NCI-H774 (cell line): ENCODE measurements around the gene FSIP1.

Source experiments
- DNase-seq: peaks from one replicate; lab custom pipeline; 2025; lab: John Stamatoyannopoulos, UW

FSIP1 gene

GRCh38 chr15:39684233-39684632 is 98.4 kb downstream of the FSIP1 start:
- no peak for DNase-seq

DNA sequence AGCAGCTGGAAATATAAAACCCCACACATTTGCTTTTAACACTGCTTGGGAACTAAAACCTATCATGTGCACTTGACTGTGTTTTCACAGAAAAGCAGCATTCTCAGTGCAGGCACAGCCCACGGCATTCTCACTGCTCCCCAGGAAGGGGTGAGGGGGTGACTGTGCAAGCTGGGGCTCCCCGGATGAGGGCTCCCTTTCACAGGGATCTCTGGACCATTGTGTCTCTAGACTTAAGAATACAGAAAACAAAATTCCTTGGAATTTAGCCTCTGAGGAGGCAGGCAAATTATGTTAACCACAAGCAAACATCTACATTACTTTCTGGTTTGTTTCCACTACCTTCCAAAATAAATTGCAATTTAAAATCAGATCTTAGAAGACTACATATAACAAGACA is 100.3 kb downstream of the FSIP1 start:
- DNase-seq: no peak

GRCh38 chr15:39680868-39681267 is 101.8 kb downstream of the FSIP1 start:
- DNase-seq: no peak

GRCh38 chr15:39672666-39673065 is 110.0 kb downstream of the FSIP1 start:
- DNase-seq: no peak

- DNase-seq: no peak
Measured at GRCh38 chr15:39672184-39672583, 110.5 kb downstream of the FSIP1 start.

DNA sequence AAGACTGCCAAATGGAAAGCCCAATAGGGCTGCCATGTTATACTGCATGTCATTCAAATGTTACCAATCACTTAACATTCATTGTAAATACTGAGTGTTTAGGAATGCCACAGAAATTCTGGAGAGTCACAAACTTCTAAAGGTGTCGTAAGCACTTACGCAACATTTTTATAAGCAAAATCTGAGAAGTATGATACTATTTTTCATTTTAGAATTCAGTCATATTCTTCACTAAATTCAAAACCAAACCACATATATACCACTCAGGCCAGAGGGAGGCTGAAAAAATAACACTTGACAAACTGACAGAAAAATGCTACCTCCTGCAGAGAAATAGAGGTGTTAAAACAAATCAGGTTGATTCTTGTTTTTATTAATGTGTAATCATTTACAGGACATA is 112.0 kb downstream of the FSIP1 start:
- DNase-seq: no peak

DNA sequence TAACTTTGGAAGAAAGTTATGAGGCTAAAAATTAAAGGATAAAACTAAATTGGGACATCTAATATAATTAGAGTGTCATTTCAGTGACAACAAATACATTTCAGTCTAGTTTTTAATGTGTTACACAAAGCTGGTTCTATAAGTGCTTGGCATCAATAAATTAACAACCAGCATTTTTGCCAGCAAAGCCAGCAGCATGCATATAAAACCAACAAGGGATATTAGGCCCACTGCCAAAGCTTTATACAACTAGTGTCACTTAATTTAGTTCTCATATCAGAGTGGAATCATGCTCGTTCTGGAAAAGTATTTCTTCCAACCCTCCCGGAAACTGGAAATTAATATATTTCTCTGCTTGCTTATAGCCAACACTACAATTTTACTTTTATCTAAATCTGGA is 113.0 kb downstream of the FSIP1 start:
- DNase-seq: no peak

GRCh38 chr15:39669241-39669640 is 113.4 kb downstream of the FSIP1 start:
- DNase-seq: no peak

GRCh38 chr15:39668457-39668856 is 114.2 kb downstream of the FSIP1 start:
- no peak for DNase-seq

DNA sequence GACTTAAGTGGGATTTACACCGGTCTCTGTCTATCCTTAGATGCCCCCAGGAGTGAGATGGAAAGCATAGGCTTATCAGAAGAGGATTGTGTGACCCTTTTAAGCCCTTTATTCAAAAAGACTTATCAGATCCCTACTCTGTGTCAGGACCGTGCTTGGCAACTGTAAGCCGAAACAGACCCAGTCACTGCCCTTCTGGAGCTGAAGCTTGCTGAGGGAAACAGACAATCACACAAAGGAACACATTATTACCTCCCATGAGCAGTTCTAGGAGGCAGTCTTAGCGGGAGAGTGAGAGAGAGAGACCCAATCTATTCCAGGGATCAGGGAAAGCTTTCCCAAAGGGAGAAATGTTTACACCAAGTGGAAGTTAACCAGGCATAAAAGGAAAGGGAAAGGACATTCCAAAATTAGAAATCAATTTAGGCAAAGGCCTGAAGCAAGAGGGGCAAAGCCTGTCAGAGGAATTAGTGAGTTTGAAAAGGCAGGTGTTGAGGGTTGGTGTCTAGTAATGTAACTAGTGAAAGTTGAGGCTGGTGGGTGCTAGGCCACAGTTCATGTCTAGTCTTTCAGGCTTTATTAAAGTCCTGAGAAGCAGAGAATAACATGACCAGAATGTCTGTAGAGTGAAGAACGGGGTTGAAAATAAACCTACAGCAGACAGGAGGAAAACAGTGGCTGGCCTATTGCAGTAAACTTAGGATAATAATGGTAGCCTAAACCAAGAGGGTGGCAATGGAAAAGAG is 115.1 kb downstream of the FSIP1 start:
- no peak for DNase-seq

DNA sequence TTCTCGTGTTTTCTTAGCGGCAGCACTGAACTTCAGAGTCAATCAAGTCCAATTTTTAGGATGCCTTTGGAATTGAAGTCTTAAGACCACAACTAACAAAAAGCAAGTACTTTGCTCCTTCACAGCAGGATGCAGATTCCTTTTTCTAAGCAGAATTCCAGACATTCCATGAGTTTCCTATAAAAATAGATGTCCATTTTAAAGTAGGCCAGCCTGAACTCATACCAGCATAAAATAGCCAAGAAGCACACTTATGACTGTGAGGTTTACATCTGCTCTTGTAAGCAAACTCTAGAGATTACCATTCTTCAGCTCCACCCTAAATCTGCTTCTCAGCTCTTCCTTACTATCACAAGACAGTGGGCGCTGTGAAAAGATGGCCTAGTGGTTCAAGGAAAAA is 116.0 kb downstream of the FSIP1 start:
- no peak for DNase-seq

GRCh38 chr15:39665629-39666250 is 116.9 kb downstream of the FSIP1 start:
- no peak for DNase-seq

DNA sequence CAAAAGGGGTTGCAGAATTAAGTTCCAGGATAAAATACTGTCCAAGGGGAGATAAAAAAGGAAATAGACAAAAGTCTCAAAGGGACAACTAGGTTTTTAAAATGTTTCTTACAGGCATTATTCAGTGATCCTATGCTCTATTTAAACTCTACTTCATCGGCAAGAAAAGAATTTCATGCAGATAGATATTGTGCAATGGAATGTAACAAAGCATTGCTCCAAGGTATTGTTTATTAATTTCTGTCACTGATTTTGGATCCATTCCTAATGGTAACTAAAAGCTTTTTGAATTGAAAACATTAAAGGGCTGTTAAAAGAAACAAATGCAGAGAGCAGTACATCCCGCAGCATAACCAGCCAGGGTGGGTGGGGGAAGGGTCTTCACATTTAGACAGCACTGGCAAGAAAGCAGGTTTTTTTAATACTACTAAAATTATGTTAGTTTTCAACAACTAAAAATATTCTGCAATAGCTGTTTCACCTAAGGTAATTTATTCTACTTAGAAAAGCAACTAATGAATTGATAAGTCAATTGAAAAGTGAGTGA is 118.9 kb downstream of the FSIP1 start:
- DNase-seq: no peak

GRCh38 chr15:39661776-39662175 is 120.9 kb downstream of the FSIP1 start:
- no peak for DNase-seq

GRCh38 chr15:39658740-39659139 is 123.9 kb downstream of the FSIP1 start:
- no peak for DNase-seq

- no peak for DNase-seq
Measured at GRCh38 chr15:39657668-39658067, 125.0 kb downstream of the FSIP1 start.

DNA sequence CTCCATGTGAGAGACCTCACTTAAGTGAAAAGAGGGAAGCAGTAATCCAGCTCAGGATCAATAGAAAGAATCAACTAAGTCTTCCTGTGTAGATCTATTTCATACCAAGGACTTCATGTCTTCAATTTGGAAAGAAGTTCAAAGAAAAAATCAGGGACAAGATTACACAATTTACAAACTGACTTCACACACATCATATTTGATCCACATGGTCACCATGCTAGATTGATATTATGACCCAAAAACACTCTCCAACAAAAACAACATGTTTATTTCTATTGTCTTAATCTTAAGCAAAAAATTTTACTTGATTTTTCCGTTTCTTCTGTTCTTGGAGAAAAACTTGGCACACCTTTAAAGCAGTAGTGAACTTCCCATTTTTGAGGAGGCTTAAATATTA is 125.5 kb downstream of the FSIP1 start:
- no peak for DNase-seq

DNA sequence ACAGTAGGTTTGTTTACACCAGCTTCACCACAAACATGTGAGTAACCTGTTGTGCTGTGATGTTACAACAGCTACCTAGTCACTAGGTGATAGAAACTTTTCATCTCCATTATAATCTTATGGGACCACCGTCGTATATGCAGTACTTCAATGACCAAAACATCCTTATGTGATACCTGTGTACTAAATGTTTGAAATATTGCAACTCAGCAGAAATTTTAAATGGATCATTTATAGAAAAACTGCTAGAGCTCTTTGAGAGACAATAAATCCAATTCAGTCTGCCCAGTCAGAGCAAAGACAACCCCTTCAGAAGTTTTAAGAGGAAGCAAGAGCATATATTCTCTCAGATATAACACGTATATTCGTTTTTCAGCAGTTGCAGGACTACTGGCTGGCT is 128.3 kb downstream of the FSIP1 start:
- no peak for DNase-seq

GRCh38 chr15:39651881-39652280 is 130.8 kb downstream of the FSIP1 start:
- no peak for DNase-seq

GRCh38 chr15:39651295-39651694 is 131.3 kb downstream of the FSIP1 start:
- no peak for DNase-seq

- DNase-seq: no peak
Measured at GRCh38 chr15:39649757-39650156, 132.9 kb downstream of the FSIP1 start.

- DNase-seq: no peak
Measured at GRCh38 chr15:39646425-39646824, 136.2 kb downstream of the FSIP1 start.

GRCh38 chr15:39645976-39646257 is 136.7 kb downstream of the FSIP1 start:
- no peak for DNase-seq
